ENCODE measurements around the gene CRIM1. TPM values are rescaled to one million over a fixed set of nuclear protein-coding genes. Genes with fewer than 3 reads are reported as not detected.

The CRIM1 gene
- polyA plus RNA-seq, 2 of the 4 experiments (the other 2 are of a cell fraction), result 127 to 208 TPM

- ATAC-seq (peak; percentile 7 to 14; a peak in 3 of 6 replicates), DNase-seq (ENCODE audit: low read depth in 1 of 2, low spot score in 1 of 2) (no peak), FAIRE-seq (peak; percentile 84)
- TF ChIP-seq SMC3 (IDR thresholded peaks at IDR 0.05), result no peak
- TF ChIP-seq ATOH8 (CRISPR knock-in tag; IDR thresholded peaks at IDR 0.05; ENCODE audit: low read depth), result no peak
- TF ChIP-seq GATA3 (IDR thresholded peaks at IDR 0.05; ENCODE audit: borderline replicate concordance), result no peak
- TF ChIP-seq KDM1A (IDR thresholded peaks at IDR 0.05; ENCODE audit: low read depth), result no peak
- no peak for TF ChIP-seq ZSCAN20 (CRISPR knock-in tag; IDR thresholded peaks at IDR 0.05)
- no peak for TF ChIP-seq HOXB13 (CRISPR knock-in tag; IDR thresholded peaks at IDR 0.05; ENCODE audit: low read depth)
- no peak for TF ChIP-seq PHF8 (IDR thresholded peaks at IDR 0.05; ENCODE audit: borderline replicate concordance, low read depth)
- no peak for TF ChIP-seq TFCP2L1 (CRISPR knock-in tag; IDR thresholded peaks at IDR 0.05)
- no peak for TF ChIP-seq CHD2 (IDR thresholded peaks at IDR 0.05; ENCODE audit: low read length, partially characterized antibody)
- no peak for TF ChIP-seq RAD21 (conservative IDR thresholded peaks at IDR 0.05 in 1 of 2, IDR thresholded peaks at IDR 0.05 in 1 of 2)
- TF ChIP-seq TP53 (CRISPR knock-in tag; IDR thresholded peaks at IDR 0.05), result no peak
- no peak for TF ChIP-seq POLR2A (IDR thresholded peaks at IDR 0.05; ENCODE audit: low read length)
- TF ChIP-seq JUN (IDR thresholded peaks at IDR 0.05), result no peak
- no peak for TF ChIP-seq PBX3 (IDR thresholded peaks at IDR 0.05)
- no peak for TF ChIP-seq ZC3H11A (IDR thresholded peaks at IDR 0.05)
- Histone ChIP-seq H3K4me1 (peaks cover 96% of the 10 kb centered on the region), H3K4me2 (peak overlapping the region; percentile 62), H3K9me3 (no peaks in the 10 kb centered on the region), H3K27ac (peak overlapping the region; percentile 66 to 81), H3K4me3 (no peak overlapping the region)
- ChIA-PET CTCF (interaction anchor here (1.0 to 2.0 kb wide), 6 partner anchors 13 to 70 kb away, joined by 3 to 8 read pairs (median 4); no protein-coding TSS in a partner anchor), POLR2A (interaction anchor here (1.0 to 1.3 kb wide), 2 partner anchors 18 to 23 kb away, joined by 3 to 5 read pairs; no protein-coding TSS in a partner anchor)
- 84% methylated on average over 3 of the region's 3 CpGs for WGBS (ENCODE audit: missing lambda C conversion rate)
These were observed 34.0 kb downstream of the CRIM1 start for GRCh38 chr2:36389577-36389976.

- no peaks in the 10 kb centered on the region for H3K9me3 ChIP-seq
- POLR2A ChIA-PET, result no interaction called here
- H3K4me3 ChIP-seq, result no peak overlapping the region
- H3K4me1 ChIP-seq, result peaks cover 96% of the 10 kb centered on the region
- TF ChIP-seq SREBF2 (IDR thresholded peaks at IDR 0.05) (no peak), ATOH8 (CRISPR knock-in tag; IDR thresholded peaks at IDR 0.05; ENCODE audit: low read depth) (no peak), HOXA7 (CRISPR knock-in tag; IDR thresholded peaks at IDR 0.05) (0 out of 2 replicates have a peak, but pooled peaks have one; percentile 16), FOSL2 (IDR thresholded peaks at IDR 0.05) (no peak), FOSL2 (CRISPR knock-in tag; IDR thresholded peaks at IDR 0.05) (0 out of 2 replicates have a peak, but pooled peaks have one; percentile 10)
- CTCF ChIA-PET, result interaction anchor here (1.5 to 2.0 kb wide), 4 partner anchors 11 to 67 kb away, joined by 4 to 9 read pairs (median 5); no protein-coding TSS in a partner anchor
- no peak for DNase-seq (ENCODE audit: low read depth in 1 of 2, low spot score in 1 of 2)
- no peak for ATAC-seq
- WGBS (ENCODE audit: missing lambda C conversion rate), result 71% methylated on average over 5 of the region's 5 CpGs
- H3K4me2 ChIP-seq, result peak overlapping the region; percentile 74
- no peak for FAIRE-seq
- peak overlapping the region; percentile 78 to 92 for H3K27ac ChIP-seq
These were observed 37.1 kb downstream of the CRIM1 start for GRCh38 chr2:36392571-36393255.

- WGBS (ENCODE audit: missing lambda C conversion rate), result 79% methylated on average over 4 of the region's 4 CpGs
- H3K9me3 ChIP-seq, result no peaks in the 10 kb centered on the region
- H3K4me2 ChIP-seq, result peak overlapping the region; percentile 74
- ATAC-seq (peak in 1 of 2 experiments; percentile 2; a peak in 3 of 6 replicates), FAIRE-seq (no peak), DNase-seq (ENCODE audit: low read depth in 1 of 2, low spot score in 1 of 2) (no peak)
- H3K27ac ChIP-seq, result peak overlapping the region; percentile 83 to 92
- H3K4me1 ChIP-seq, result peaks cover 94% of the 10 kb centered on the region
- ChIA-PET POLR2A (no interaction called here), CTCF (interaction anchor here (0.5 to 3.3 kb wide), 5 partner anchors 12 to 66 kb away, joined by 4 to 19 read pairs (median 6); no protein-coding TSS in a partner anchor)
- no peak overlapping the region for H3K4me3 ChIP-seq
- TF ChIP-seq MAFK (IDR thresholded peaks at IDR 0.05; ENCODE audit: partially characterized antibody), result no peak
- TF ChIP-seq KDM5A (IDR thresholded peaks at IDR 0.05), result no peak
- TF ChIP-seq USF2 (IDR thresholded peaks at IDR 0.05), result no peak
- 0 out of 2 replicates have a peak, but pooled peaks have one; percentile 6 for TF ChIP-seq TP53 (CRISPR knock-in tag; IDR thresholded peaks at IDR 0.05)
- TF ChIP-seq HOXB5 (CRISPR knock-in tag; IDR thresholded peaks at IDR 0.05), result peak; percentile 70; the same call in 1 of the 2 replicates
- 0 out of 2 replicates have a peak, but pooled peaks have one; percentile 14 for TF ChIP-seq HOXB13 (CRISPR knock-in tag; IDR thresholded peaks at IDR 0.05; ENCODE audit: low read depth)
- no peak for TF ChIP-seq CBX2 (IDR thresholded peaks at IDR 0.05; ENCODE audit: borderline replicate concordance, low read depth)
- 0 out of 2 replicates have a peak, but pooled peaks have one; percentile 39 for TF ChIP-seq POLR2AphosphoS2 (conservative IDR thresholded peaks at IDR 0.05; ENCODE audit: low read length)
- TF ChIP-seq CBX8 (IDR thresholded peaks at IDR 0.05), result no peak
- 0 out of 2 replicates have a peak, but pooled peaks have one; percentile 11 for TF ChIP-seq ATOH8 (CRISPR knock-in tag; IDR thresholded peaks at IDR 0.05; ENCODE audit: low read depth)
- TF ChIP-seq PBX3 (IDR thresholded peaks at IDR 0.05), result no peak
- peak; percentile 76; the same call in 1 of the 2 replicates for TF ChIP-seq FOSB (CRISPR knock-in tag; IDR thresholded peaks at IDR 0.05)
These were observed 38.2 kb downstream of the CRIM1 start for GRCh38 chr2:36393738-36394256.
